ENCODE data around the gene FCHO1. TPM values are rescaled to one million over a fixed set of nuclear protein-coding genes. Genes with fewer than 3 reads are reported as not detected.
A peak's percentile ranks its signal among the peaks of the same experiment; 100 is the strongest.
"Not testable (repeated sequence)": the region's sequence is repeated elsewhere in the genome, so short reads cannot be mapped to it uniquely, and the experiment has no call there.

FCHO1 gene
- total RNA-seq, 1 donor from 2014 or later: not detected

DNA sequence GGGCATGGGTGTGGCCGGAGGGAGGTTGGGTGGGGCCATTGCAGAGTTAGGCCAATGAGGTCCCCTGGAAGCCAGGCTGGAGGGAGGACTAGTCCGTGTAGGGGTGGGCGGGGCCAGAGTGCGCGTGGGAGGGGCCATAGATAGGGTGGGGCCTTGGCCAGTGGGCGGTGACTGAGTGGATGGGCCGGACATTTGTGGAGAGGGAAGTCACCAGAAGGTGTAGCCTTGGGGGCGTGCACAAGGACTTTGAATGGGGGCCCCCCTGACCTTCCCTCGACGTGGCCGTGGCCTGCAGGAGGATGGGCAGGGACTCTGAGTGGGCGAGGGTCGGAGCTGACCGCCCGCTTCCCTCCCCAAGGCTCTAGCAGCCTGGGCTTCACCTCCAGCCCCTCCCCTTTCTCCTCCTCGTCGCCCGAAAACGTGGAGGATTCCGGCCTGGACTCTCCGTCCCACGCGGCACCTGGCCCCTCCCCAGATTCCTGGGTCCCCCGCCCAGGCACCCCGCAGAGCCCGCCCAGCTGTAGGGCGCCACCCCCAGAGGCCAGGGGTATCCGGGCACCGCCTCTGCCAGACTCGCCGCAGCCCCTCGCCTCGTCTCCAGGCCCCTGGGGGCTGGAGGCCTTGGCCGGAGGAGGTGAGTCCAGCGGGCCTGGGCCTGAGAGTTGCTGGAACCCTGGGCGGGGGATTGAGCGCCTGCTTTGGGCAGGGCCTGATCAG is 27.1 kb downstream of the FCHO1 start:
- Histone ChIP-seq H3K27me3 (peaks cover 13% of the 10 kb centered on the region), H3K4me3 (peak overlapping the region in 1 of 2 donors; percentile 28), H3K36me3 (no peaks in the 10 kb centered on the region), H3K9me3 (no peaks in the 10 kb centered on the region), H3K4me1 (no peaks in the 10 kb centered on the region), H3K27ac (no peak overlapping the region)
- DNase-seq (ENCODE audit: low spot score in 2 of 2): no peak
- intact Hi-C loops (cut with DNase I): no loop called here
- TF ChIP-seq, protein P1, sequence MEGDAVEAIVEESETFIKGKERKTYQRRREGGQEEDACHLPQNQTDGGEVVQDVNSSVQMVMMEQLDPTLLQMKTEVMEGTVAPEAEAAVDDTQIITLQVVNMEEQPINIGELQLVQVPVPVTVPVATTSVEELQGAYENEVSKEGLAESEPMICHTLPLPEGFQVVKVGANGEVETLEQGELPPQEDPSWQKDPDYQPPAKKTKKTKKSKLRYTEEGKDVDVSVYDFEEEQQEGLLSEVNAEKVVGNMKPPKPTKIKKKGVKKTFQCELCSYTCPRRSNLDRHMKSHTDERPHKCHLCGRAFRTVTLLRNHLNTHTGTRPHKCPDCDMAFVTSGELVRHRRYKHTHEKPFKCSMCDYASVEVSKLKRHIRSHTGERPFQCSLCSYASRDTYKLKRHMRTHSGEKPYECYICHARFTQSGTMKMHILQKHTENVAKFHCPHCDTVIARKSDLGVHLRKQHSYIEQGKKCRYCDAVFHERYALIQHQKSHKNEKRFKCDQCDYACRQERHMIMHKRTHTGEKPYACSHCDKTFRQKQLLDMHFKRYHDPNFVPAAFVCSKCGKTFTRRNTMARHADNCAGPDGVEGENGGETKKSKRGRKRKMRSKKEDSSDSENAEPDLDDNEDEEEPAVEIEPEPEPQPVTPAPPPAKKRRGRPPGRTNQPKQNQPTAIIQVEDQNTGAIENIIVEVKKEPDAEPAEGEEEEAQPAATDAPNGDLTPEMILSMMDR (IDR thresholded peaks at IDR 0.05): no peak

DNA sequence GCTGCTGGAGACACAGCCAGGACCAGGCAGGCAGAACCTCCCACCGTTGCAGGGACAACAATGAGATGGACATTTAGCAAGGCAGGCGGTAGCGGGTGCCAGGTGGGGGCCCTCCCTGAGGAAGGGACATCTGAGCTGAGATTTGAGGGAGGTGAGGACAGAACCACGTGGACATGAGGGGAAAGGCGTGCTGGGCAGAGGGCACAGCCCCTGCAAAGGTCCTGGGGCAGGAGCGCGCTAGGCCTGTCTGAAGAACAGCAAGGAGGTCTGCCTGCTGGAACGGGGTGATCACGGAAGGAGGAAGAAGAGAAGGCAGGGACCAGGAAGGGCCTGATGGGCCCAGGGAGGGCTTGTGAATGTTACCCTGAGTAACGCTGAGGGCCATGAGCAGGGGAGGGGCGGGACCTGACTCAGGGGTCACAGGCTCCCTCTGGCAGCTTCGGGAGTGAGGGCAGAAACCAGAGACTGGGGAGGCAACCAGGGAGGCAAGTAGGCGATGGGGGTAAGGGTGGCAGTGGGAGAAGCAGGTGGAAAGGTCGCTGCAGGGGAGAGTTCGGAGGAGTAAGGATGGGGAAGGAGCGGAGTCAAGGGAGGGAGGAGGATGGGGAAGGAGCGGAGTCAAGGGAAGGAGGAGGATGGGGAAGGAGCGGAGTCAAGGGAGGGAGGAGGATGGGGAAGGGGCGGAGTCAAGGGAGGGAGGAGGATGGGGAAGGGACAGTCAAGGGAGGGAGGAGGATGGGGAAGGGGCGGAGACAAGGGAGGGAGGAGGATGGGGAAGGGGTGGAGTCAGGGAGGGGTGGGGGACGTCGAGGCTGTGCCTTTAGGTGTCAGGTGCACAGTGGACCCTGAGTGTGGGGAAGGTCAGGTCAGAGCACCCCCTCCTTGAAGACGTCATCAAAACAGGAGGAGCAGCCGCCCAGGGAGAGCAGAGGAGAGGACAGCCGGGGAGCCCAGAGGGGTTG is 28.0 kb downstream of the FCHO1 start:
- Histone ChIP-seq H3K27ac (no peak overlapping the region), H3K27me3 (peaks cover 13% of the 10 kb centered on the region), H3K4me1 (no peaks in the 10 kb centered on the region), H3K36me3 (no peaks in the 10 kb centered on the region), H3K9me3 (no peaks in the 10 kb centered on the region), H3K4me3 (peak overlapping the region in 1 of 2 donors; percentile 28)
- TF ChIP-seq, protein P1 (IDR thresholded peaks at IDR 0.05): no peak
- DNase-seq (ENCODE audit: low spot score in 2 of 2): no peak
- intact Hi-C loops (cut with DNase I): no loop called here

DNA sequence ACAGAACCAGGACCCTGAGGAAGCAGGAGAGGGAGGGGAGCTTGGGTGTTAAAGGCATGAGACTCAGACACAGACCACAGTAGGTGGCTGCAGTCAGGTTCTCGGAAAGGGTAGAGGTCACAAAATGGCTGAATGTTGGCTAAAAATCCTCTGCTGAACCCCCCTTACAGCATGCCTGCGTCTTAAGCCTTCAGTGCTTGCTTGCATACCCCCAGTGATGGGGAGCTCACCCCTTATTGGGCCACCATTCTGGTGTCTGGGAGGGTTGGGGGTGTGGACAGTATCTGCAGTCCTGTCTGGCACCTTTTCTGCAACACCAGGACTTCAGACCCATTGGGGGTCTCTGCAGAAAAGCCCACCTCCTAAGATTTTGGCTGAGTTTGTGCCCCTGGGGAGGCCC is 29.5 kb downstream of the FCHO1 start:
- H3K4me1 ChIP-seq: no peaks in the 10 kb centered on the region
- TF ChIP-seq, protein P1 (IDR thresholded peaks at IDR 0.05): no peak
- no peak for DNase-seq (ENCODE audit: low spot score in 2 of 2)
- no peak overlapping the region for H3K4me3 ChIP-seq
- no peak overlapping the region for H3K27ac ChIP-seq
- no peaks in the 10 kb centered on the region for H3K36me3 ChIP-seq
- peaks cover 13% of the 10 kb centered on the region for H3K27me3 ChIP-seq
- intact Hi-C loops (cut with DNase I): no loop called here
- H3K9me3 ChIP-seq: no peaks in the 10 kb centered on the region

DNA sequence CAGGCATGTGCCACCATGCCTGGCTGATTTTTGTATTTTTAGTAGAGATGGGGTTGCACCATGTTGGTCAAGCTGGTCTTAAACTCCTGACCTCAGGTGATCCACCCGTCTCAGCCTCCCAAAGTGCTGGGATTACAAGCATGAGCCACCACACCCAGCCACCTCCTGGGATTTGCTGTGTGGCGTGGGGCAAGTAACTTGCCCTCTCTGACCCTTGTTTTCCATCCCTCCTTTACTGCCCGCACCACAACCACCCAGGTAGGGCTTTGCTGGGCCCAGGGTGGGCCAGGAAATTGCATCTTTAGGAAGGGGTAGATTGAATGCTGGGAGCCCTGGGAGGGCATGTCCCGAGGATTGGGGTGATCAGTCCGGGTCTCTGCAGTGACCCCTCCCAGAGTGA is 32.4 kb downstream of the FCHO1 start:
- DNase-seq (ENCODE audit: low spot score in 2 of 2); H3K36me3 ChIP-seq; H3K4me3 ChIP-seq; intact Hi-C loops (cut with DNase I); H3K27ac ChIP-seq; H3K27me3 ChIP-seq; H3K4me1 ChIP-seq; H3K9me3 ChIP-seq: not testable (repeated sequence)

DNA sequence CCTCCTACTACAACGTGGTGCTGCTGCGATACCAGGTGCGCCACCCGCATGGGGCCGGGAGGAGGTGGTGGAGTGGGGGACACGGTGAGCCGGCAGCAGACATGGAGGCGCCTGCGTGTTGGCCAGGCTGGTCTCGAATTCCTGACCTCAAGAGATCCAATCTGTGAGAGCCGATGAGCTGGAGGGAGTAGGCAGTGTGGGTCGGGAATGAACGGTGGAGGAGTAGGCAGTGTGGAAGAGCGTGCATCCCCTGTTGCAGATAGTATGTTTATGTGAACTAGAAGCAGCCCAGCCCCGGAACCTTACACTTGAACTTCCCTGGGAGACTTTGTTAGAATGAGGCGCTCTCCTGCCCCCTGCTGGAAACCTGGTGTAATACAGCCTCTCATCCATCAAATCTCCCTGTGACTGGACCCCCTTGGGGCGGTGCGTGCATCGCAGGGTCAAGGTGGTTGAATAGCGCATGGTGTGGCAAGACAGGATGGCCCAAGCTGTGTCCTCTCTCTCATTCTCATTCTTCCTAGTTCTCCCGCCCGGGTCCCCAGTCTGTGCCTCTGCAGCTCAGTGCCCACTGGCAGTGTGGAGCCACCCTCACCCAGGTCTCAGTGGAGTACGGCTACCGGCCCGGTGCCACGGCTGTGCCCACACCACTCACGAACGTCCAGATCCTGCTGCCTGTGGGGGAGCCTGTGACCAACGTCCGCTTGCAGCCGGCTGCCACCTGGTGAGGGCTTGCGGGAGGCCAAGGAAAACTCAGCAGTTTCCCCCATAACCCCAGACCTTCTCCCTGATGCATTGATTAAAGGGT is 33.1 kb downstream of the FCHO1 start:
- Histone ChIP-seq H3K36me3 (no peaks in the 10 kb centered on the region), H3K27me3 (no peaks in the 10 kb centered on the region), H3K27ac (no peak overlapping the region), H3K9me3 (no peaks in the 10 kb centered on the region), H3K4me3 (no peak overlapping the region), H3K4me1 (no peaks in the 10 kb centered on the region)
- TF ChIP-seq, protein P1 (IDR thresholded peaks at IDR 0.05): peak; percentile 68 to 73 (median 70)
- peak in 1 of 2 donors; percentile 77 for DNase-seq (ENCODE audit: low spot score in 2 of 2)
- intact Hi-C loops (cut with DNase I): no loop called here

All from ascending aorta (tissue), 2 donors.